AG09309 (cell line): ENCODE data around the gene TMEM50B.

ENCODE experiments used
- DNase-seq: peaks from one replicate; pipeline ENCODE4 v3.0.0-alpha.2; 2010; ENCODE audit warnings: low read depth
- H3K4me3 ChIP-seq: 2 replicates; pipeline ENCODE4 v1.5.1; 2011; ENCODE audit warnings: mild to moderate bottlenecking, low read depth, low read length, moderate library complexity; ENCODE audit not compliant: control insufficient read depth
- CTCF ChIP-seq: IDR thresholded peaks from 2 replicates; pipeline ENCODE4 v1.5.1; 2011; ENCODE audit warnings: mild to moderate bottlenecking, low read depth, low read length, inconsistent platforms; ENCODE audit not compliant: insufficient read depth, control insufficient read depth; ENCODE audit errors: missing control alignments

The TMEM50B gene

GRCh38 chr21:33443194-33443593 lies 36.6 kb downstream of the TMEM50B start:
- H3K4me3 ChIP-seq = no peak overlapping the region
- no peak for TF ChIP-seq CTCF
- DNase-seq = no peak

- TF ChIP-seq CTCF = no peak
- no peak overlapping the region for H3K4me3 ChIP-seq
- peak; percentile 25 for DNase-seq
Observed at GRCh38 chr21:33441489-33442477, 38.0 kb downstream of the TMEM50B start.

GRCh38 chr21:33437140-33437539 lies 42.6 kb downstream of the TMEM50B start:
- H3K4me3 ChIP-seq = no peak overlapping the region
- TF ChIP-seq CTCF = no peak
- DNase-seq = no peak

GRCh38 chr21:33434770-33435360 lies 44.9 kb downstream of the TMEM50B start:
- no peak for TF ChIP-seq CTCF
- DNase-seq = peak; percentile 83

GRCh38 chr21:33433425-33434114 lies 46.2 kb downstream of the TMEM50B start:
- DNase-seq = no peak
- no peak overlapping the region for H3K4me3 ChIP-seq
- TF ChIP-seq CTCF = no peak

More at GRCh38 chr21:33434770-33435360, 44.9 kb downstream of the TMEM50B start:
- no peak overlapping the region for H3K4me3 ChIP-seq

DNA sequence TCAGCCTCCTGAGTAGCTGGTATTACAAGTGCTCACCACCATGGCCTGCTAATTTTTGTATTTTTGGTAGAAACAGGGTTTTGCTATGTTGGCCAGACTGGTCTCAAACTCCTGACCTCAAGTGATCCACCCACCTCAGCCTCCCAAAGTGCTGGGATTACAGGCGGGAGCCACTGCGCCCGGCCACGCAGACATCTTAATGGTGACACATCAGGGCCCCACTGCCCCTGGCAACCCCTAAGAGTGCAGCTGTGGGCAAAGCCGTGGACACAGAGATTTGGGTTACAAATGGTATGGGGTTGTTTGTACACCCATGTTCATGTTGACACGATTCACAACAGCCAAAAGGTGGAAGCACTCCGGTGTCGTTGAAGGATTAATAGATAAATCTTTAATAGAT lies 46.8 kb downstream of the TMEM50B start:
- DNase-seq = no peak
- no peak overlapping the region for H3K4me3 ChIP-seq
- TF ChIP-seq CTCF = no peak
